ENCODE measurements around the gene ERICH3. TPM values are rescaled to one million over a fixed set of nuclear protein-coding genes. Genes with fewer than 3 reads are reported as not detected.

Gene ERICH3
- not detected in 3 replicates for total RNA-seq
- long read RNA-seq = 0 reads

- Mint-ChIP-seq H3K27ac (ENCODE audit: unreplicated experiment) (no peak within 1 kb of the TSS), H3K9me3 (ENCODE audit: low read depth) (peaks cover 11% of the 10 kb centered on the region), H3K4me1 (ENCODE audit: low read depth) (peaks cover 3% of the 10 kb centered on the region), H3K27me3 (ENCODE audit: low read depth) (peaks cover 41% of the 10 kb centered on the region), H3K36me3 (ENCODE audit: low read depth) (peaks cover 3% of the 10 kb centered on the region), H3K4me3 (ENCODE audit: unreplicated experiment) (no peak within 1 kb of the TSS)
- no peak for TF ChIP-seq CTCF (IDR thresholded peaks at IDR 0.05)
- DNase-seq (ENCODE audit: low spot score) = no peak
Observed at GRCh38 chr1:74673351-74674111, at the start of gene ERICH3. Gene ERICH3 (minus strand): TSS chr1:74673792. CDS start chr1:74673519, 273 bp downstream.

GRCh38 chr1:74717626-74718025 is 44.0 kb upstream of the ERICH3 start:
- no peak for DNase-seq (ENCODE audit: low spot score)
- H3K9me3 Mint-ChIP-seq (ENCODE audit: low read depth) = no peaks in the 10 kb centered on the region
- H3K4me3 Mint-ChIP-seq (ENCODE audit: unreplicated experiment) = no peak overlapping the region
- H3K4me1 Mint-ChIP-seq (ENCODE audit: low read depth) = peaks cover 14% of the 10 kb centered on the region
- H3K27me3 Mint-ChIP-seq (ENCODE audit: low read depth) = no peaks in the 10 kb centered on the region
- no peak for TF ChIP-seq CTCF (IDR thresholded peaks at IDR 0.05)
- H3K27ac Mint-ChIP-seq (ENCODE audit: unreplicated experiment) = no peak overlapping the region
- peaks cover 2% of the 10 kb centered on the region for H3K36me3 Mint-ChIP-seq (ENCODE audit: low read depth)

GRCh38 chr1:74716822-74717221 is 43.2 kb upstream of the ERICH3 start:
- no peaks in the 10 kb centered on the region for H3K9me3 Mint-ChIP-seq (ENCODE audit: low read depth)
- no peaks in the 10 kb centered on the region for H3K27me3 Mint-ChIP-seq (ENCODE audit: low read depth)
- peaks cover 15% of the 10 kb centered on the region for H3K4me1 Mint-ChIP-seq (ENCODE audit: low read depth)
- no peak for TF ChIP-seq CTCF (IDR thresholded peaks at IDR 0.05)
- no peak overlapping the region for H3K27ac Mint-ChIP-seq (ENCODE audit: unreplicated experiment)
- no peak for DNase-seq (ENCODE audit: low spot score)
- H3K4me3 Mint-ChIP-seq (ENCODE audit: unreplicated experiment) = no peak overlapping the region
- H3K36me3 Mint-ChIP-seq (ENCODE audit: low read depth) = peaks cover 2% of the 10 kb centered on the region

GRCh38 chr1:74715806-74716205 is 42.2 kb upstream of the ERICH3 start:
- H3K9me3 Mint-ChIP-seq (ENCODE audit: low read depth) = no peaks in the 10 kb centered on the region
- DNase-seq (ENCODE audit: low spot score) = no peak
- no peak for TF ChIP-seq CTCF (IDR thresholded peaks at IDR 0.05)
- H3K27me3 Mint-ChIP-seq (ENCODE audit: low read depth) = no peaks in the 10 kb centered on the region
- no peak overlapping the region for H3K4me3 Mint-ChIP-seq (ENCODE audit: unreplicated experiment)
- H3K27ac Mint-ChIP-seq (ENCODE audit: unreplicated experiment) = no peak overlapping the region
- peaks cover under 1% of the 10 kb centered on the region for H3K36me3 Mint-ChIP-seq (ENCODE audit: low read depth)
- H3K4me1 Mint-ChIP-seq (ENCODE audit: low read depth) = peaks cover 15% of the 10 kb centered on the region

GRCh38 chr1:74715236-74715502 is 41.6 kb upstream of the ERICH3 start:
- Mint-ChIP-seq H3K27ac (ENCODE audit: unreplicated experiment) (no peak overlapping the region), H3K27me3 (ENCODE audit: low read depth) (no peaks in the 10 kb centered on the region), H3K36me3 (ENCODE audit: low read depth) (no peaks in the 10 kb centered on the region), H3K4me3 (ENCODE audit: unreplicated experiment) (no peak overlapping the region), H3K9me3 (ENCODE audit: low read depth) (no peaks in the 10 kb centered on the region), H3K4me1 (ENCODE audit: low read depth) (peaks cover 15% of the 10 kb centered on the region)
- TF ChIP-seq CTCF (IDR thresholded peaks at IDR 0.05) = no peak
- DNase-seq (ENCODE audit: low spot score) = no peak

All from chondrocyte (in vitro differentiated cells).